LoVo (cell line): ENCODE measurements around the gene PUM1.

Source experiments
- DNase-seq: peaks from one replicate; pipeline ENCODE4 v3.0.0-alpha.2; 2016; ENCODE audit warnings: low spot score

The PUM1 gene

DNA sequence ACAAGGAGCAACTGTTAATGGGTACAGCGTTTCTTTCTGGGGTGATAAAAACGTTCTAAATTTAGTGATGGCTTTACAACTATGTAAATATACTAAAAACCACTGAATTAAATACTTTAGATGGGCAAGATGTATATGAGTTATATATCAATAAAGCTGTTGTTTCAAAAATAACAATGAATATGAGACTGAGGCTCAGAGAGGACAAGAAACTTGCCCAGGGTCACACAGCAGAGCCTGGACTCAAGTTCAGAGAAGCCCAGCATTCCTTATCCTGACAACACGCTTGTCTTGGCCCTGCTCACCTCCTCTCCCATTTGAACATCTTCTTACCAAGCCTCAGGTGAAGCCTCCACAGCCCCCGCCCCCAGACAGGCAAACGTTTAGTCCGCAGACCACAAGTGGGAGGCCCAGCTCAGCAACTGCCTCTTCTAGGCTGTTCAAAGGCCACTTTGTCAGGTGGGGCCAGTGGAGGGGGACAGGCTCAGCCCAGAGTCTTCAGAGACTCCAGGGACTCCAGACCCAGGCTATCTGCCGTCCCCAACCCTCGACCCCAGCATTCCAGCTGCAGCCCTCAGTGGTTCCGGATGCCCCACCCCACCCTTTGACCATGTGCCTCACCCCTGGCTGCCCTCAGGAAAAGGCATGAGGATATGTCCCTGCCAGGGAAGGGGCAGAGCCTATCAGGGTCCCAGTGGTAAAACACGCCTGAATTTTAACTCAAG is 174.9 kb downstream of the PUM1 start:
- no peak for DNase-seq

- DNase-seq = no peak
Measured at GRCh38 chr1:30889511-30889910, 176.0 kb downstream of the PUM1 start.

DNA sequence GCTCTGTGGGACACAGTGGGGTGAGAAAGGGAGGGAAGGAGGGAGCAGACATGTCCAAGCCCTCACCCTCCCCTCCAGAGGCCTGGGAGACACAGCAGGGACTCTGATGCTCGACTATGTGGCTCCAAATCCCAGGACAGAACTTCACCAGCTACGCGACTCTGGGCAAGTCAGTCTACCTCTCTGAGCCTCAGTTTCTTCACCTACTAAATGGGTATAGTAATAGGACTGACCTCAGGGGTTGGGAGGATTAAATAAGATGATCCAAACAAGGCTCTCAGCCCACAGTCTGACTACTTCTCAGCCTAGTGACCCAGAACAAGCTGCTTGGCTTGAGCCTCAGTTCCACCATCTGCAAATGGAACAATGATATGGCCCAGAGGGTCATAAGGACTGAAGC is 176.5 kb downstream of the PUM1 start:
- no peak for DNase-seq

GRCh38 chr1:30888391-30888790 is 177.1 kb downstream of the PUM1 start:
- DNase-seq = no peak

GRCh38 chr1:30887485-30888315 is 177.8 kb downstream of the PUM1 start:
- no peak for DNase-seq

- DNase-seq = no peak
Measured at GRCh38 chr1:30886710-30887428, 178.6 kb downstream of the PUM1 start.

DNA sequence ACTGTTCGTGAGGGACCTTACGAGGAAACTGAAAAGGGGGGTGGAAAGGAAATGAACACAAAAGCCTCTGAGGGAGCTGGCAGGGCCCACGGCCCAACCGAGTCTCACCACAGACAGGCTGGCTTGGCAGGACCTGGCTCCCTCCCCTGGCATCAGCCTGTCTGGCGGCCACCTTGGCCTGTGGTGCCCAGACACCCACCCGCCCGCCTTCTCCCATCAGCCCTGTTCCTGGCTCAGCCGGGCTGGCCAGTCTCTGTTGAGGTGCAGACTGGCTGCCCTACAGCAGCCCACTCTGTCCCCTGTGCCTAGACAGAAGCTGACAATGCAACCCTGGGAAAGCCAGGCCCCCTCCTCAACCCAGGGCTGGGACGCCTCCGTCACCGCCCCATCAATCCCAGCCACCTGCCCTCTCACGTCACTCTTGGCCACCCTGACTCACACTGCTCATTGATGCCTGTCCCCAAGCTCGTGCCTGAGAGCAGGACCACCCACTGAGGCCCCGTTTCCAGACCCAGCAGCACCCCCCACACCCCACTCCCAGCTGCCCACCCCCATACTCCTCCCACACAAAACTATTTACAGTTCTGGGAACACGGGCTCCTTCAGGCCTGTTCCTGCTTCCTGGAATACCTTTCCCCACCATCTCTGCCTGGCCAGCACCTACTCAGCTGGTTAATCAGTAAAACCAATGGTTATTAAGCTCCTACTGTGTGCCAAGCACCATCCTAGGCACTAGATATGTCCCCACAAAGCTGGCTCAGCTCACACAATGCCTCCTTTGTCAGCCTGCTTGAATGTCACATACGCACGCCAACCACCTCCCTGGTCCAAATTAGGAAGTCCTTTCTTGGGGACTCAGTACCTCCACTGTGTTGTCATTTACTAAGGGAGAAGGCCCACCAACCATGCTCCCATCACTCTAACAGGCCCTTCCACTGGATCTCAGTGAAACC is 179.7 kb downstream of the PUM1 start:
- no peak for DNase-seq

- DNase-seq = no peak
Measured at GRCh38 chr1:30884723-30885122, 180.8 kb downstream of the PUM1 start.

GRCh38 chr1:30883389-30884172 is 181.9 kb downstream of the PUM1 start:
- no peak for DNase-seq

- no peak for DNase-seq
Measured at GRCh38 chr1:30882678-30883388, 182.7 kb downstream of the PUM1 start.
